ENCODE measurements around the gene CHRND.

Gene CHRND

DNA sequence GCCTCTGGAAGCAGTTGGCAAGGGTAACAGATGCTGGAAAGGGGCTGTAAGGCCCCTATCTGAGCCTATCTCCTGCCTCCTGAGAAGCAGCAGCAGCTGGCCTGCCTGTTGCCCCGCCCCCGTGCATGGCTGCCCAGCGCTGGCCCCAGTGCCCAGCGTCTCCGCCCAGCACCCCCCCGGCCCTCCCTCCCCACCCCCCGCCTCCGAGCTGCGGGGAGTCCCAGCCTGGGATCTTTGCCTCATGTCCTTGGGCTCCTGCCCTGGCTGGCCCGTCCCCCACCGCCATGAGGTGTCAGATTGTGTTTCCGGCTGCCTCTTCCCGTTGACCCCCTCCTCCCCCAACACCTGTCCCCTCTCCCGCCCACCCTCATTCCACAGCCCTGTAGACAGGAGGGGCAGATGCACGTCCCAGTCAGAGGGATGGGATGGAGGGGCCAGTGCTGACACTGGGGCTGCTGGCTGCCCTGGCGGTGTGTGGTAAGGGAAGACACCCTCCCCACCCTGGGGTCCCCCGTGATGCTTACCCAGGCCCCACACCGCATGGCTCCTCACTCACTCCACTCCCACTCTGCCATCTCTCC, at the start of gene CHRND:
Gene CHRND (plus strand): TSS at position 370 of the 581 bp plus-strand sequence. CDS start 56 bp downstream, at position 426.
- TF ChIP-seq CTCF (IDR thresholded peaks at IDR 0.05): no peak
- no peak for TF ChIP-seq ZFX (IDR thresholded peaks at IDR 0.05; ENCODE audit: borderline replicate concordance)
- H3K27ac ChIP-seq: no peak within 1 kb of the TSS

- TF ChIP-seq ZFX (IDR thresholded peaks at IDR 0.05; ENCODE audit: borderline replicate concordance) (no peak), CTCF (IDR thresholded peaks at IDR 0.05) (no peak)
- no peak overlapping the region for H3K27ac ChIP-seq
Measured at GRCh38 chr2:232476791-232477190, 49.2 kb upstream of the CHRND start.

GRCh38 chr2:232477751-232478510, 48.0 kb upstream of the CHRND start:
- no peak for TF ChIP-seq CTCF (IDR thresholded peaks at IDR 0.05)
- TF ChIP-seq ZFX (IDR thresholded peaks at IDR 0.05; ENCODE audit: borderline replicate concordance): no peak
- no peak overlapping the region for H3K27ac ChIP-seq

DNA sequence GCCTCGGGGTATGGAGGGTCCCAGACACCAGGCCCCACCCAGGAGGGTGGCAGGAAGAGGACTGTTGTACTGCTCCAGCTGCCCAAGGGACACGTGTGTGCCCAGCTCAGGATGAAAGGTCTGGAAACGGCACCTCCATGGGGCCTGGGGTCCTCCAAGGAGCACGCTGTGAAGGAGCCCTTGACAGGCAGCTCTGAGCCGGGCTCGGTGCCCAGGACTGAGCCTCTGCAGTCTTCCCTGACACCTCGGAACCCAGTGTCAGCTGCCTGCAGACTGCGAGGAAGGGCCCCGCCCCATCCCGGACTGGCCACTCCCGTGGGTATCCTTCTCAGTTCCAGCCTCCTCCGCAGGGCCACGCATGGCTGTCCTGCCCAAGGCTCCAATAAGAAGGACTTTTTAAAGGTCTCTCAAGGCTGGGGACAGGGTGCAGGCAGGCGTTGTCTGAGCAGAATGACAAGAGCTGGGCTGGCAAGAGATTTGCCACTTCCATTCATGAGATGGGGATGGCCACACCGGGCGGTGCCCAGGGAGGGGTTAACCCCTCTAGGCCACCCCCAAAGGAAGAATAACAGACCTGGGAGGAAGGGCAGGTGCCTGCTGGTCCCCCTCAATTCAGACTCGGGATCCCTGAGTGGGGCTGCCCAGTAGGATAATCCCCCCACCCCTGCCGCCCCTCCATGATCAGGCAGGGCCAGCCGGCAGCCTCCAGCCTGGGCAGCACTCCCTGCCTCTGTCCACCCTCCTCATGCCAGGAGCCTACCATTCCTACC, 47.2 kb upstream of the CHRND start:
- no peak for TF ChIP-seq CTCF (IDR thresholded peaks at IDR 0.05)
- TF ChIP-seq ZFX (IDR thresholded peaks at IDR 0.05; ENCODE audit: borderline replicate concordance): no peak
- no peak overlapping the region for H3K27ac ChIP-seq

DNA sequence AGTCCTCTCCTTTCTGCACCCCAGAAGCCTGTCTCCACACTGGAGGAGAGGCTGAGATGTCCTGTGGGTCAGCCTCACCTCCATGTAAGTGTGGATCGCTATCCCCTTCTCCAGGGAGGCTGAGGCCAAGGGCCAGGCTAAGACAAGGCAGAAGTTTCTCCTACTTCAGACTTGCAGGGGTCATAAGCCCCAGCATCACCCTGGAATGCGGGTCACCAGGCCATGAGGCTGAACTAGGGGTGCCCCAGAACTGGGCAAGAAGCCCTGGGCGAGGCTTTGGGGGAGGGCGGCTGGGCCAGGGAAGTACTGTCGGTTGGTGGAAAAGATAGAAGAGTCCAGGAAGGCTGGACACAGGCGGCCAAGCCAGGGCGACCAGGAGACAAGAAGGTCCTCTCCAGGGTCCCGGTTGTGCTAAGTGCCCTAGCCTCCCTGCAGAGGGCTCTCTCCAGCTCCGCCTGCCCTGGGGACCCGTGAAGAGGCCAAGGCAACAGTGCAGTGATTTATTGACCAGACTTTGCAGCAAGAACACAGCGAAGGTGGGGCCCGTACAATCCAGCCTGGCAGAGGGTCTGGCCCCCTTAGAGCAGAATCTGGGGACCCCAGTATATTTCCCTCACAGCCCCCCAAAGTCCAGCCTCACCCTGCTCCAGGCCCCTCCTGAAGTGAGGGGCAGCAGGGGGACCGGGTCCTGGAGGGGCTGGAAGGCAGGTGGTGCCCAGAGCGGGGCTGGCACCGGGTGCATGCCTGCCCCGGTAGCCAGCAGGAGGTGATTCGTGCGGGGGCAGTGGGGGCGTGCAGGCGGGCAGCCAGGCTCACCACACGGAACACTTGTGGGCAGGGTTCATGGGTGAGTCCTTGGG, 46.4 kb upstream of the CHRND start:
- TF ChIP-seq CTCF (IDR thresholded peaks at IDR 0.05): no peak
- TF ChIP-seq ZFX (IDR thresholded peaks at IDR 0.05; ENCODE audit: borderline replicate concordance): no peak

GRCh38 chr2:232480201-232481190, 45.5 kb upstream of the CHRND start:
- H3K27ac ChIP-seq: no peak overlapping the region
- TF ChIP-seq ZFX (IDR thresholded peaks at IDR 0.05; ENCODE audit: borderline replicate concordance) (no peak), CTCF (IDR thresholded peaks at IDR 0.05) (no peak)

More for the DNA sequence above, 46.4 kb upstream of the CHRND start:
- no peak overlapping the region for H3K27ac ChIP-seq
